IMR-90 (cell line): ENCODE data around the gene CXCR6. TPM values are rescaled to one million over a fixed set of nuclear protein-coding genes. Genes with fewer than 3 reads are reported as not detected.

Experiments used
- ATAC-seq: fragments of 200-7000 bp; cut with Tn5 transposase; 2 replicates; pipeline ENCODE4 v1.9.1; 2020; ENCODE audit warnings: low read depth, mild to moderate bottlenecking, moderate library complexity
- BruUV-seq: library from RNA; stranded (reverse); fragments of 400-500 nt; replicated peaks from 2 replicates; lab custom pipeline; 2021; lab: Mats Ljungman, UMichigan
- CTCF ChIA-PET: fragments of 300-600 bp; formaldehyde crosslinking; extraction: SDS; loops from one replicate; lab custom pipeline; 2021; ENCODE audit warnings: antibody characterized with exemption; lab: Yijun Ruan, JAX
- POLR2A ChIA-PET: fragments of 300-600 bp; sonication (Branson Sonifier 250); formaldehyde crosslinking; loops from one replicate; lab custom pipeline; 2022; ENCODE audit warnings: antibody characterized with exemption; ENCODE audit not compliant: unreplicated experiment; lab: Charles Lee
- DNase-seq: peaks from one replicate; pipeline ENCODE4 v3.0.0; 2013
- H2AFZ ChIP-seq: replicated peaks from 2 replicates; pipeline ENCODE3; 2013; ENCODE audit warnings: low read length, mild to moderate bottlenecking; ENCODE audit not compliant: poor library complexity
- H2AK5ac ChIP-seq: 2 replicates; pipeline ENCODE4 v1.6.1; 2013; ENCODE audit warnings: low read depth, low read length, inconsistent platforms
- H2AK9ac ChIP-seq: replicated peaks from 2 replicates; pipeline ENCODE3; 2013; ENCODE audit warnings: mild to moderate bottlenecking, low read depth, low read length, moderate library complexity; ENCODE audit not compliant: poor library complexity
- H2BK120ac ChIP-seq: 2 replicates; pipeline ENCODE4 v1.6.1; 2013; ENCODE audit warnings: low read depth, low read length, inconsistent platforms
- H2BK15ac ChIP-seq: 3 replicates; pipeline ENCODE4 v1.6.1; 2013; ENCODE audit warnings: low read depth, low read length, inconsistent platforms
- H2BK20ac ChIP-seq: 2 replicates; pipeline ENCODE4 v1.6.1; 2013; ENCODE audit warnings: low read depth, mild to moderate bottlenecking, inconsistent platforms, low read length, moderate library complexity
- H2BK5ac ChIP-seq: 2 replicates; pipeline ENCODE4 v1.6.1; 2013; ENCODE audit warnings: mild to moderate bottlenecking, low read depth, low read length, inconsistent platforms; ENCODE audit not compliant: poor library complexity, severe bottlenecking
- H3K14ac ChIP-seq: replicated peaks from 2 replicates; pipeline ENCODE4 v1.6.1; 2013; ENCODE audit warnings: low read depth, low read length, inconsistent platforms
- H3K18ac ChIP-seq: 2 replicates; pipeline ENCODE4 v1.6.1; 2013; ENCODE audit warnings: low read depth, low read length, control low read depth
- H3K23ac ChIP-seq: 2 replicates; pipeline ENCODE4 v1.6.1; 2013; ENCODE audit warnings: low read depth, low read length, inconsistent platforms
- H3K27ac ChIP-seq: 2 replicates; pipeline ENCODE4 v1.5.1; 2013; ENCODE audit warnings: mild to moderate bottlenecking, control low read depth, low read length; ENCODE audit not compliant: insufficient read depth
- H3K27me3 ChIP-seq: 2 replicates; pipeline ENCODE4 v1.6.1; 2013; ENCODE audit warnings: low read length; ENCODE audit not compliant: control insufficient read depth, insufficient read depth
- H3K36me3 ChIP-seq: 2 replicates; pipeline ENCODE4 v1.6.1; 2013; ENCODE audit warnings: low read length, mixed read lengths; ENCODE audit not compliant: control insufficient read depth, insufficient read depth
- H3K4ac ChIP-seq: 2 replicates; pipeline ENCODE4 v1.6.1; 2013; ENCODE audit warnings: low read depth, low read length, inconsistent platforms
- H3K4me1 ChIP-seq: 2 replicates; pipeline ENCODE4 v1.6.1; 2013; ENCODE audit warnings: low read length, mixed read lengths; ENCODE audit not compliant: control insufficient read depth, insufficient read depth
- H3K4me2 ChIP-seq: 2 replicates; pipeline ENCODE4 v1.6.1; 2013; ENCODE audit warnings: low read depth, mild to moderate bottlenecking, control low read depth, low read length, moderate library complexity
- H3K4me3 ChIP-seq: 2 replicates; pipeline ENCODE4 v1.5.1; 2013; ENCODE audit warnings: low read depth, mild to moderate bottlenecking, control low read depth, low read length, moderate library complexity; ENCODE audit not compliant: insufficient read depth
- H3K56ac ChIP-seq: 2 replicates; pipeline ENCODE4 v1.6.1; 2013; ENCODE audit warnings: low read length, inconsistent platforms; ENCODE audit not compliant: insufficient read depth; ENCODE audit errors: extremely low read depth
- H3K79me1 ChIP-seq, 2 experiments: 2 replicates each; pipeline ENCODE4 v1.6.1; 2013; ENCODE audit warnings: low read length in 2 of 2, inconsistent platforms in 1 of 2, low read depth in 1 of 2
- H3K9ac ChIP-seq: 2 replicates; pipeline ENCODE4 v1.6.1; 2013; ENCODE audit warnings: low read depth, low read length, control low read depth
- H3K9me1 ChIP-seq: 2 replicates; pipeline ENCODE4 v1.6.1; 2013; ENCODE audit warnings: low read length, inconsistent platforms; ENCODE audit not compliant: insufficient read depth
- H3K9me3 ChIP-seq: 2 replicates; pipeline ENCODE4 v1.6.1; 2013; ENCODE audit warnings: low read length; ENCODE audit not compliant: control insufficient read depth, insufficient read depth
- H4K20me1 ChIP-seq: 2 replicates; pipeline ENCODE4 v1.6.1; 2013; ENCODE audit warnings: low read length, inconsistent platforms; ENCODE audit not compliant: insufficient read depth
- H4K5ac ChIP-seq: 2 replicates; pipeline ENCODE4 v1.6.1; 2013; ENCODE audit warnings: mild to moderate bottlenecking, low read depth, low read length, control low read depth
- H4K8ac ChIP-seq, 2 experiments: 2 replicates each; pipeline ENCODE4 v1.6.1; 2013; ENCODE audit warnings: low read depth in 2 of 2, low read length in 2 of 2, control low read depth in 1 of 2, inconsistent platforms in 1 of 2
- H4K91ac ChIP-seq: 2 replicates; pipeline ENCODE4 v1.6.1; 2013; ENCODE audit warnings: low read depth, low read length, inconsistent platforms; ENCODE audit not compliant: insufficient read depth
- CHD1 ChIP-seq: IDR thresholded peaks from 2 replicates; pipeline ENCODE4 v1.6.1; 2012; ENCODE audit warnings: low read depth, low read length, improper control_type of control experiment
- ELK1 ChIP-seq: fragments of 150-350 bp; IDR thresholded peaks from 2 replicates; pipeline ENCODE4 v1.6.1; 2016; ENCODE audit warnings: low read depth, mild to moderate bottlenecking, low read length, moderate library complexity, borderline replicate concordance
- FOS ChIP-seq: fragments of 150-350 bp; IDR thresholded peaks from 2 replicates; pipeline ENCODE4 v1.6.1; 2016; ENCODE audit warnings: low read depth, low read length
- MAFK ChIP-seq: IDR thresholded peaks from 2 replicates; pipeline ENCODE4 v1.6.1; 2012; ENCODE audit warnings: low read depth, low read length, improper control_type of control experiment
- MXI1 ChIP-seq: IDR thresholded peaks from 2 replicates; pipeline ENCODE4 v1.6.1; 2012; ENCODE audit warnings: low read depth, mild to moderate bottlenecking, low read length, moderate library complexity, borderline replicate concordance
- NFE2L2 ChIP-seq: fragments of 150-350 bp; IDR thresholded peaks from 2 replicates; pipeline ENCODE4 v1.6.1; 2016; ENCODE audit warnings: low read depth, mild to moderate bottlenecking, low read length
- RCOR1 ChIP-seq: IDR thresholded peaks from 2 replicates; pipeline ENCODE4 v1.6.1; 2012; ENCODE audit warnings: mild to moderate bottlenecking, low read length, improper control_type of control experiment; ENCODE audit not compliant: insufficient replicate concordance
- RFX5 ChIP-seq: IDR thresholded peaks from 2 replicates; pipeline ENCODE4 v1.8.0; 2012; ENCODE audit warnings: low read depth, mild to moderate bottlenecking, low read length, moderate library complexity
- SMC3 ChIP-seq: fragments of 150-350 bp; IDR thresholded peaks from 2 replicates; pipeline ENCODE4 v1.6.1; 2016; ENCODE audit warnings: low read depth, mild to moderate bottlenecking, antibody characterized with exemption, low read length, moderate library complexity
- USF2 ChIP-seq: fragments of 150-350 bp; IDR thresholded peaks from 2 replicates; pipeline ENCODE4 v1.6.1; 2017; ENCODE audit warnings: mild to moderate bottlenecking, antibody characterized with exemption, low read length, low read depth
- WGBS, 2 experiments: methylation state at CpG; one replicate each; pipeline versions ENCODE4 v1.1.5 to v1.1.7; 2013; ENCODE audit warnings: missing lambda C conversion rate in 2 of 2; ENCODE audit not compliant: insufficient read length in 1 of 2; ENCODE audit errors: extremely low coverage in 2 of 2; 5-methylcytosine and 5-hydroxymethylcytosine counted together
- dilution Hi-C: fragments of 300-500 bp; cut with HindIII; formaldehyde crosslinking; loops from one replicate; pipeline ENCODE4 v1.14.3; 2018; ENCODE audit warnings: low sequenced_read_pairs; ENCODE audit not compliant: unreplicated experiment
- in situ Hi-C: fragments of 300-500 bp; cut with MboI; formaldehyde crosslinking; loops from 3 replicates; pipeline ENCODE4 v1.14.3; 2019; ENCODE audit warnings: low sequenced_read_pairs, inconsistent platforms, mixed read lengths
- intact Hi-C: fragments of 100-400 bp; cut with micrococcal nuclease; formaldehyde crosslinking; loops from 2 replicates; pipeline ENCODE4 v1.10.0; 2022
- polyA plus RNA-seq, 3 experiments: library from polyadenylated mRNA; depleted of rRNA; stranded (reverse); fragments of >200 nt; gene quantifications; 2 replicates each; pipeline ENCODE4 v1.2.3, GENCODE V29; 2012; ENCODE audit warnings: low replicate concordance in 1 of 3
- total RNA-seq: library from RNA; depleted of rRNA; stranded (reverse); fragments of >200 nt; gene quantifications from 2 replicates; pipeline ENCODE4 v1.2.3, GENCODE V29; 2012

CXCR6 gene
- total and polyA plus RNA-seq, 2 of the 4 experiments (the other 2 are of a cell fraction) = not detected

GRCh38 chr3:45933591-45933990 lies 9.7 kb upstream of the CXCR6 start:
- intact Hi-C loops (no loop called here), in situ Hi-C loops (loop anchor here (5.0 kb wide), 1 partner anchor 171 kb away; no protein-coding TSS in a partner anchor), dilution Hi-C loops (no loop called here)
- BruUV-seq = no TSS peak
- Histone ChIP-seq H3K18ac (no peak overlapping the region), H3K14ac (no peak overlapping the region), H3K4me1 (no peaks in the 10 kb centered on the region), H3K4ac (no peak overlapping the region), H3K4me3 (no peak overlapping the region), H2BK15ac (no peak overlapping the region), H2BK5ac (no peak overlapping the region), H3K9me1 (no peaks in the 10 kb centered on the region), H4K20me1 (peaks cover 4% of the 10 kb centered on the region; the same call in 1 of the 2 replicates), H3K23ac (no peak overlapping the region), H3K36me3 (peaks cover 37% of the 10 kb centered on the region), H3K27me3 (no peaks in the 10 kb centered on the region), H3K4me2 (no peak overlapping the region), H3K9me3 (no peaks in the 10 kb centered on the region), H4K91ac (no peak overlapping the region), H3K79me1 (no peaks in the 10 kb centered on the region), H2BK120ac (no peak overlapping the region), H3K56ac (no peak overlapping the region), H2BK20ac (no peak overlapping the region), H4K8ac (no peak overlapping the region), H3K27ac (no peak overlapping the region), H4K5ac (no peak overlapping the region), H2AK9ac (no peak overlapping the region), H3K9ac (no peak overlapping the region), H2AFZ (no peak overlapping the region), H2AK5ac (no peak overlapping the region)
- WGBS, 2 experiments = no CpG with 5 or more reads among the region's 4 CpGs
- TF ChIP-seq SMC3 = no peak
- no peak for TF ChIP-seq CHD1
- no peak for TF ChIP-seq NFE2L2
- no peak for TF ChIP-seq RCOR1
- no peak for TF ChIP-seq MAFK
- TF ChIP-seq MXI1 = no peak
- no peak for TF ChIP-seq FOS
- TF ChIP-seq USF2 = no peak
- TF ChIP-seq ELK1 = no peak
- no peak for TF ChIP-seq RFX5
- POLR2A ChIA-PET = no interaction called here
- DNase-seq (no peak), ATAC-seq (no peak)
- CTCF ChIA-PET = interaction anchor here (1.7 kb wide), 1 partner anchor 143 kb away, joined by 4 read pairs; no protein-coding TSS in a partner anchor
